A549 (cell line): ENCODE data around the gene ZNF469.

ENCODE experiments used
- BCL3 ChIP-seq: fragments of >200 bp; sonication (Bioruptor Twin); formaldehyde crosslinking; IDR thresholded peaks from 3 replicates; pipeline ENCODE4 v1.6.1; 2016
- CBX8 ChIP-seq: fragments of 200-600 bp; sonication (generic); IDR thresholded peaks from 2 replicates; pipeline ENCODE4 v1.6.1; 2016
- CTCF ChIP-seq: fragments of >200 bp; sonication (Bioruptor Twin); formaldehyde crosslinking; IDR thresholded peaks from 3 replicates; pipeline ENCODE4 v1.5.1; 2016
- ELK1 ChIP-seq: fragments of 150-350 bp; IDR thresholded peaks from 2 replicates; pipeline ENCODE4 v1.6.1; 2014; ENCODE audit warnings: low read depth, mild to moderate bottlenecking, low read length
- HDAC2 ChIP-seq: fragments of 200-600 bp; sonication (generic); IDR thresholded peaks from 2 replicates; pipeline ENCODE4 v1.6.1; 2016
- POLR2A ChIP-seq: IDR thresholded peaks from 2 replicates; pipeline ENCODE4 v1.6.1; 2012; ENCODE audit warnings: mild to moderate bottlenecking, low read length
- USF2 ChIP-seq: fragments of 450-650 bp; IDR thresholded peaks from 2 replicates; pipeline ENCODE4 v1.6.1; 2014; ENCODE audit warnings: antibody characterized with exemption

- TF ChIP-seq CTCF (no peak), HDAC2 (no peak), BCL3 (no peak), ELK1 (no peak), CBX8 (no peak), USF2 (no peak), POLR2A (no peak)
These were observed 14.7 kb upstream of the ZNF469 start for GRCh38 chr16:88368036-88368435.
